ENCODE results near the gene GTF2B.

GTF2B gene

GRCh38 chr1:88890791-88891317 is 513 bp downstream of the GTF2B start:
- Histone ChIP-seq H3K4me2 (ENCODE audit: low read length) (peak overlapping the region; percentile 78), H4K20me1 (ENCODE audit: control insufficient read depth, insufficient read depth, low read depth, low read length) (peaks cover 19% of the 10 kb centered on the region), H3K9me3 (ENCODE audit: control insufficient read depth, insufficient read depth, low read length) (no peaks in the 10 kb centered on the region), H3F3A (ENCODE audit: control insufficient read depth, insufficient read depth) (0 out of 2 replicates have a peak, but pooled peaks cover 3% of the 10 kb centered on the region), H3K4me3 (ENCODE audit: low read length) (peak overlapping the region; percentile 99), H3K79me2 (ENCODE audit: control insufficient read depth, low read length) (peaks cover 56% of the 10 kb centered on the region), H3K36me3 (ENCODE audit: control insufficient read depth, low read length) (peaks cover 26% of the 10 kb centered on the region), H3K9me2 (replicated peaks; ENCODE audit: control insufficient read depth, low read length) (no peaks in the 10 kb centered on the region), H3K27ac (ENCODE audit: low read depth, low read length) (peak overlapping the region; percentile 61), H3K4me1 (ENCODE audit: control insufficient read depth, low read length) (peaks cover 29% of the 10 kb centered on the region), H3K27me3 (ENCODE audit: control insufficient read depth, low read length) (no peaks in the 10 kb centered on the region)
- no peak for TF ChIP-seq CTCF (IDR thresholded peaks at IDR 0.05; ENCODE audit: low read depth, low read length, poor library complexity, severe bottlenecking)
- TF ChIP-seq EZH2phosphoT487 (IDR thresholded peaks at IDR 0.05; ENCODE audit: borderline replicate concordance, low read length): no peak

DNA sequence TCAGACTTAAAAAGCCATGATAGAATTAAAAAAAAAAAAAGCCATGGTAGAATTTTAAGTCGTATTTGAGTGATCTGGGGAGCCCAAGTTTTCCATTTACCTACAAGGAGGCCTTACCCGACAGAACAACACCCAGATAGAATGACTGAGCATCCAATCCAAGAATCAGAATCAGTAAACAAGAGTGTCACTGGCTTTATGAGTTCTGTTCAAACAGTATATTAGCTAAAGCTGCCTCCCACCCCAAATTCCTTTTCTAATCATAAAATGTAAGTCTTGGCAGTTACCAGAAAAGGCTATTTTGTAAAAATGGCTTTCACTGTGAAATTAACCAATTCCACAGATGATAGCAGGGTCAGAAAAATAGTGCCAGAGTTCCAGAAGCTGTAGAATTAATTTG is 1.2 kb downstream of the GTF2B start:
- Histone ChIP-seq H3K9me2 (replicated peaks; ENCODE audit: control insufficient read depth, low read length) (no peaks in the 10 kb centered on the region), H3K4me1 (ENCODE audit: control insufficient read depth, low read length) (peaks cover 29% of the 10 kb centered on the region), H3K4me2 (ENCODE audit: low read length) (peak overlapping the region; percentile 78), H3K79me2 (ENCODE audit: control insufficient read depth, low read length) (peaks cover 58% of the 10 kb centered on the region), H3K9me3 (ENCODE audit: control insufficient read depth, insufficient read depth, low read length) (no peaks in the 10 kb centered on the region), H3F3A (ENCODE audit: control insufficient read depth, insufficient read depth) (0 out of 2 replicates have a peak, but pooled peaks cover 3% of the 10 kb centered on the region), H3K27ac (ENCODE audit: low read depth, low read length) (no peak overlapping the region), H3K36me3 (ENCODE audit: control insufficient read depth, low read length) (peaks cover 29% of the 10 kb centered on the region), H3K27me3 (ENCODE audit: control insufficient read depth, low read length) (no peaks in the 10 kb centered on the region), H3K4me3 (ENCODE audit: low read length) (peak overlapping the region; percentile 99), H4K20me1 (ENCODE audit: control insufficient read depth, insufficient read depth, low read depth, low read length) (peaks cover 19% of the 10 kb centered on the region)
- no peak for TF ChIP-seq EZH2phosphoT487 (IDR thresholded peaks at IDR 0.05; ENCODE audit: borderline replicate concordance, low read length)
- TF ChIP-seq CTCF (IDR thresholded peaks at IDR 0.05; ENCODE audit: low read depth, low read length, poor library complexity, severe bottlenecking): no peak

DNA sequence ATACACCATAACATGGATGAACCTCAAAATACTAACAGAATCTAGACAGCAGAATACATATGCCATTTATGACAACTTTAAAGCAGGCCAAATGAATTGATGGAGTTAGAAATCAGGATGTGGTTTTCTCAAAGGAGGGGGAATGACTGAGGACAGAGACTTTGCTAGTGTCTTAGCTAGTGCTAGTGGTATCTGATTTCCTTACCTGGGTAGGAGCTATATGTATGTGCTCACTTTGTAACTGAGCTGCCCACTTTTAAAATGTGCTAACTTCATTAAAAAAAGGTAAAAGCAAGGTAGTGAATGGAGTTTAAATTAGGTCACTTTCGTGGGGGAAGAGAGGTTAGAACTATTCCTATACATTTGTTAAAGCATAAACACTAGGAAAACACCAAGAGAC is 2.6 kb downstream of the GTF2B start:
- TF ChIP-seq CTCF (IDR thresholded peaks at IDR 0.05; ENCODE audit: low read depth, low read length, poor library complexity, severe bottlenecking) (no peak), EZH2phosphoT487 (IDR thresholded peaks at IDR 0.05; ENCODE audit: borderline replicate concordance, low read length) (no peak)
- no peaks in the 10 kb centered on the region for H3K9me2 ChIP-seq (replicated peaks; ENCODE audit: control insufficient read depth, low read length)
- peaks cover 29% of the 10 kb centered on the region for H3K4me1 ChIP-seq (ENCODE audit: control insufficient read depth, low read length)
- no peaks in the 10 kb centered on the region for H3K27me3 ChIP-seq (ENCODE audit: control insufficient read depth, low read length)
- peaks cover 62% of the 10 kb centered on the region for H3K79me2 ChIP-seq (ENCODE audit: control insufficient read depth, low read length)
- no peak overlapping the region for H3K27ac ChIP-seq (ENCODE audit: low read depth, low read length)
- peak overlapping the region; percentile 78 for H3K4me2 ChIP-seq (ENCODE audit: low read length)
- peak overlapping the region; percentile 11; the same call in 1 of the 2 replicates for H3K4me3 ChIP-seq (ENCODE audit: low read length)
- H3F3A ChIP-seq (ENCODE audit: control insufficient read depth, insufficient read depth): 0 out of 2 replicates have a peak, but pooled peaks cover 3% of the 10 kb centered on the region
- peaks cover 43% of the 10 kb centered on the region for H3K36me3 ChIP-seq (ENCODE audit: control insufficient read depth, low read length)
- H3K9me3 ChIP-seq (ENCODE audit: control insufficient read depth, insufficient read depth, low read length): no peaks in the 10 kb centered on the region
- peaks cover 19% of the 10 kb centered on the region for H4K20me1 ChIP-seq (ENCODE audit: control insufficient read depth, insufficient read depth, low read depth, low read length)
